Natural killer cell (primary cell): Measurements from ENCODE around the gene WDFY4. TPM values are rescaled to one million over a fixed set of nuclear protein-coding genes. Genes with fewer than 3 reads are reported as not detected.

ENCODE experiments used
- ATAC-seq, 3 donors: fragments of 150-1000 bp in 2 of 3; fragments of 200-7000 bp in 1 of 3; cut with Tn5 transposase; 1 replicate in 1 of 3; 2 replicates in 2 of 3; pipeline ENCODE4 v1.10.0; 2021; ENCODE audit warnings: mild to moderate bottlenecking in 2 of 3, moderate library complexity in 2 of 3
- DNase-seq, 2 donors: peaks; one replicate each; pipeline versions ENCODE4 v3.0.0 to v3.0.0-alpha.2; 2013 to 2021; ENCODE audit warnings: mixed read lengths in 1 of 2
- H3K27ac ChIP-seq: one replicate; pipeline ENCODE4 v1.5.1; 2013; ENCODE audit warnings: mild to moderate bottlenecking, low read length
- H3K27me3 ChIP-seq: one replicate; pipeline ENCODE4 v1.6.1; 2013; ENCODE audit warnings: low read length; ENCODE audit not compliant: control insufficient read depth, insufficient read depth
- H3K36me3 ChIP-seq: one replicate; pipeline ENCODE4 v1.6.1; 2013; ENCODE audit warnings: low read length; ENCODE audit not compliant: control insufficient read depth, insufficient read depth
- H3K4me1 ChIP-seq: one replicate; pipeline ENCODE4 v1.6.1; 2013; ENCODE audit warnings: low read length; ENCODE audit not compliant: control insufficient read depth, insufficient read depth
- H3K4me3 ChIP-seq: one replicate; pipeline ENCODE4 v1.5.1; 2013; ENCODE audit warnings: low read length
- H3K9me3 ChIP-seq: one replicate; pipeline ENCODE4 v1.6.1; 2013; ENCODE audit warnings: low read length; ENCODE audit not compliant: control insufficient read depth, insufficient read depth
- H3K27ac Mint-ChIP-seq, 2 donors: one replicate each; pipeline ENCODE4 v1.8.0; 2022; ENCODE audit warnings: mild to moderate bottlenecking in 2 of 2, mixed read lengths in 2 of 2, moderate library complexity in 1 of 2
- H3K27me3 Mint-ChIP-seq, 2 donors: one replicate each; pipeline ENCODE4 v1.8.0; 2022; ENCODE audit warnings: low read depth in 2 of 2, mixed read lengths in 2 of 2
- H3K36me3 Mint-ChIP-seq: one replicate; pipeline ENCODE4 v1.8.0; 2022; ENCODE audit warnings: mixed read lengths
- H3K4me1 Mint-ChIP-seq, 2 donors: one replicate each; pipeline ENCODE4 v1.8.0; 2022; ENCODE audit warnings: mixed read lengths in 2 of 2
- H3K4me3 Mint-ChIP-seq: one replicate; pipeline ENCODE4 v1.8.0; 2022; ENCODE audit warnings: mild to moderate bottlenecking, moderate library complexity, mixed read lengths
- H3K9me3 Mint-ChIP-seq, 2 donors: one replicate each; pipeline ENCODE4 v1.8.0; 2022; ENCODE audit warnings: mixed read lengths in 2 of 2
- CTCF ChIP-seq: fragments of 200-600 bp; IDR thresholded peaks from one replicate; pipeline ENCODE4 v1.8.0; 2022; ENCODE audit warnings: antibody characterized with exemption
- WGBS: methylation state at CpG from one replicate; pipeline ENCODE4 v1.1.7; 2013; ENCODE audit warnings: missing lambda C conversion rate; ENCODE audit not compliant: insufficient coverage; 5-methylcytosine and 5-hydroxymethylcytosine counted together
- intact Hi-C: fragments of 100-400 bp; cut with micrococcal nuclease; formaldehyde crosslinking; loops from one replicate; pipeline ENCODE4 v1.14.2; 2022
- total RNA-seq, 4 donors: library from RNA; stranded (reverse); fragments of 120-200 nt in 1 of 4; gene quantifications; one replicate each; pipeline versions ENCODE4 v1.2.3 to v1.2.4, GENCODE V29; 2013 to 2022

Gene WDFY4
- total RNA-seq, 3 donors from 2014 or later (not counting 1 experiment from before 2014, with no cell fraction given), result 1.7 to 8.4 (median 3.5) TPM

- Histone ChIP-seq H3K27me3 (no peaks in the 10 kb centered on the region), H3K36me3 (no peaks in the 10 kb centered on the region), H3K9me3 (no peaks in the 10 kb centered on the region), H3K4me3 (no peak overlapping the region), H3K27ac (no peak overlapping the region), H3K4me1 (no peaks in the 10 kb centered on the region)
- no peak for ATAC-seq
- WGBS, result 44% methylated on average over 4 of the region's 4 CpGs
- no peaks in the 10 kb centered on the region for H3K36me3 Mint-ChIP-seq
- no peaks in the 10 kb centered on the region for H3K9me3 Mint-ChIP-seq
- intact Hi-C loops, result no loop called here
- no peak for DNase-seq
- no peak overlapping the region for H3K4me3 Mint-ChIP-seq
- no peak for TF ChIP-seq CTCF
- peaks cover 0 to 6% of the 10 kb centered on the region in 2 donors for H3K27me3 Mint-ChIP-seq
- no peak overlapping the region for H3K27ac Mint-ChIP-seq
- H3K4me1 Mint-ChIP-seq, result no peaks in the 10 kb centered on the region
Observed at GRCh38 chr10:49010865-49011264, 326.2 kb downstream of the WDFY4 start.

- intact Hi-C loops, result no loop called here
- WGBS, result 88% methylated on average over 11 of the region's 11 CpGs
- H3K27ac ChIP-seq, result no peak overlapping the region
- Mint-ChIP-seq H3K4me1 (no peaks in the 10 kb centered on the region), H3K27me3 (peaks cover 1 to 6% of the 10 kb centered on the region in 2 donors), H3K36me3 (no peaks in the 10 kb centered on the region), H3K4me3 (no peak overlapping the region), H3K9me3 (no peaks in the 10 kb centered on the region), H3K27ac (no peak overlapping the region)
- DNase-seq (no peak), ATAC-seq (no peak)
- H3K36me3 ChIP-seq, result no peaks in the 10 kb centered on the region
- no peaks in the 10 kb centered on the region for H3K9me3 ChIP-seq
- H3K27me3 ChIP-seq, result no peaks in the 10 kb centered on the region
- no peak overlapping the region for H3K4me3 ChIP-seq
- no peaks in the 10 kb centered on the region for H3K4me1 ChIP-seq
- TF ChIP-seq CTCF, result no peak
Observed at GRCh38 chr10:49011756-49012155, 327.1 kb downstream of the WDFY4 start.

- WGBS, result 79% methylated on average over 4 of the region's 4 CpGs
- Histone ChIP-seq H3K27ac (no peak overlapping the region), H3K36me3 (no peaks in the 10 kb centered on the region), H3K9me3 (no peaks in the 10 kb centered on the region), H3K4me3 (no peak overlapping the region), H3K4me1 (no peaks in the 10 kb centered on the region), H3K27me3 (no peaks in the 10 kb centered on the region)
- DNase-seq, result no peak
- Mint-ChIP-seq H3K4me3 (no peak overlapping the region), H3K9me3 (no peaks in the 10 kb centered on the region), H3K27ac (no peak overlapping the region), H3K27me3 (peaks cover 6 to 7% of the 10 kb centered on the region in 2 donors), H3K4me1 (no peaks in the 10 kb centered on the region), H3K36me3 (no peaks in the 10 kb centered on the region)
- no peak for ATAC-seq
- intact Hi-C loops, result no loop called here
- no peak for TF ChIP-seq CTCF
Observed at GRCh38 chr10:49012603-49013002, 327.9 kb downstream of the WDFY4 start.

- no peak overlapping the region for H3K27ac Mint-ChIP-seq
- H3K27ac ChIP-seq, result no peak overlapping the region
- H3K9me3 Mint-ChIP-seq, result peaks cover 2% of the 10 kb centered on the region in 2 donors
- no peaks in the 10 kb centered on the region for H3K27me3 ChIP-seq
- DNase-seq (no peak), ATAC-seq (no peak)
- WGBS, result 82% methylated on average over 4 of the region's 4 CpGs
- intact Hi-C loops, result no loop called here
- H3K27me3 Mint-ChIP-seq, result peaks cover 8 to 27% of the 10 kb centered on the region in 2 donors
- H3K4me3 Mint-ChIP-seq, result no peak overlapping the region
- H3K4me3 ChIP-seq, result no peak overlapping the region
- H3K4me1 ChIP-seq, result no peaks in the 10 kb centered on the region
- no peaks in the 10 kb centered on the region for H3K9me3 ChIP-seq
- peaks cover 9% of the 10 kb centered on the region for H3K36me3 Mint-ChIP-seq
- H3K36me3 ChIP-seq, result no peaks in the 10 kb centered on the region
- no peak for TF ChIP-seq CTCF
- no peaks in the 10 kb centered on the region for H3K4me1 Mint-ChIP-seq
Observed at GRCh38 chr10:49015700-49016099, 331.0 kb downstream of the WDFY4 start.
